SK-N-SH treated with all-trans-retinoic acid at 6 μM for 48 hours (cell line): ENCODE data around the gene ELMO1.

ENCODE experiments used
- ARNTL ChIP-seq: fragments of 450-650 bp; formaldehyde crosslinking; IDR thresholded peaks from 2 replicates; pipeline ENCODE4 v1.5.0; 2020; ENCODE audit warnings: low read depth, mild to moderate bottlenecking, moderate library complexity, borderline replicate concordance
- BACH2 ChIP-seq: fragments of 250-450 bp; sonication (Bioruptor Pico); IDR thresholded peaks from 2 replicates; pipeline ENCODE4 v1.9.0; 2021; ENCODE audit warnings: mild to moderate bottlenecking, borderline replicate concordance
- ISL1 ChIP-seq: fragments of 250-450 bp; sonication (Bioruptor Pico); IDR thresholded peaks from 2 replicates; pipeline ENCODE4 v2.1.2; 2022; ENCODE audit warnings: mild to moderate bottlenecking, moderate library complexity
- TOX ChIP-seq: fragments of 250-450 bp; sonication (Bioruptor Pico); IDR thresholded peaks from 2 replicates; pipeline ENCODE4 v1.8.0; 2021; ENCODE audit warnings: mild to moderate bottlenecking, moderate library complexity, borderline replicate concordance
- ZC3H10 ChIP-seq: fragments of 250-450 bp; sonication (Bioruptor Pico); IDR thresholded peaks from 2 replicates; pipeline ENCODE4 v1.5.1; 2021; ENCODE audit warnings: mild to moderate bottlenecking, moderate library complexity
- ZFP3 ChIP-seq: fragments of 250-450 bp; sonication (Bioruptor Pico); IDR thresholded peaks from 2 replicates; pipeline ENCODE4 v1.5.0; 2020; ENCODE audit warnings: mild to moderate bottlenecking, moderate library complexity
- ZFP30 ChIP-seq: fragments of 450-650 bp; formaldehyde crosslinking; IDR thresholded peaks from 2 replicates; pipeline ENCODE4 v1.5.0; 2022; ENCODE audit warnings: mild to moderate bottlenecking, moderate library complexity
- ZNF565 ChIP-seq: fragments of 450-650 bp; formaldehyde crosslinking; conservative IDR thresholded peaks from 2 replicates; pipeline ENCODE4 v1.5.0; 2020; ENCODE audit warnings: low read depth, mild to moderate bottlenecking, moderate library complexity
- ZNF8 ChIP-seq: fragments of 450-650 bp; formaldehyde crosslinking; IDR thresholded peaks from 2 replicates; pipeline ENCODE4 v1.5.0; 2020; ENCODE audit warnings: mild to moderate bottlenecking, moderate library complexity
- TF ChIP-seq, protein P1 (sequence below): fragments of 250-450 bp; sonication (Bioruptor Pico); IDR thresholded peaks from 2 replicates; pipeline ENCODE4 v1.5.1; 2021; ENCODE audit warnings: mild to moderate bottlenecking, moderate library complexity
- TF ChIP-seq, protein P2 (sequence below): fragments of 250-450 bp; sonication (Bioruptor Pico); IDR thresholded peaks from 2 replicates; pipeline ENCODE4 v1.8.0; 2020; ENCODE audit warnings: mild to moderate bottlenecking, moderate library complexity, borderline replicate concordance
- TF ChIP-seq, protein P3 (sequence below): fragments of 250-450 bp; sonication (Bioruptor Pico); IDR thresholded peaks from 2 replicates; pipeline ENCODE4 v1.5.1; 2020; ENCODE audit warnings: low read depth, mild to moderate bottlenecking, moderate library complexity

DNA sequence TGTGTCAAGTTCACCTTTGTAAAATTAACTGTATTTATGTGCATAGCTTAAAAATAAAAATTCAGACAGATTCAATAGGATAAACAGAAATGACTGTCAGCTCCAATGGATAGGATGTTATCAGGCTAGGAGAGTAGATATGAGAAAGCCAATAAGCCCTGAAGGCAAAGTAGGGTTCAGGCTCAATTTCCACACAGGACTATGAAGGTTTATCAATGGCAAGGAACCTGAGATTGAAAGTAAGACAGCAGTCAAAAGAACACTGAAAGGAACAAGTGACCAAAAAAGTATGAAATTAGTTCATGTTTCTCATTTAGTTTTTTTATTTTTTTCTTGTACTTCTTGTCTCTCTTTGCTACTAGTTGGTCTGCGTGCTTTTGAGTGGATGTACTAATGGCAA is 121.4 kb downstream of the ELMO1 start:
- TF ChIP-seq, protein P1, sequence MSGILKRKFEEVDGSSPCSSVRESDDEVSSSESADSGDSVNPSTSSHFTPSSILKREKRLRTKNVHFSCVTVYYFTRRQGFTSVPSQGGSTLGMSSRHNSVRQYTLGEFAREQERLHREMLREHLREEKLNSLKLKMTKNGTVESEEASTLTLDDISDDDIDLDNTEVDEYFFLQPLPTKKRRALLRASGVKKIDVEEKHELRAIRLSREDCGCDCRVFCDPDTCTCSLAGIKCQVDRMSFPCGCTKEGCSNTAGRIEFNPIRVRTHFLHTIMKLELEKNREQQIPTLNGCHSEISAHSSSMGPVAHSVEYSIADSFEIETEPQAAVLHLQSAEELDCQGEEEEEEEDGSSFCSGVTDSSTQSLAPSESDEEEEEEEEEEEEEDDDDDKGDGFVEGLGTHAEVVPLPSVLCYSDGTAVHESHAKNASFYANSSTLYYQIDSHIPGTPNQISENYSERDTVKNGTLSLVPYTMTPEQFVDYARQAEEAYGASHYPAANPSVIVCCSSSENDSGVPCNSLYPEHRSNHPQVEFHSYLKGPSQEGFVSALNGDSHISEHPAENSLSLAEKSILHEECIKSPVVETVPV (CRISPR knock-in tag) = no peak
- TF ChIP-seq, protein P2, sequence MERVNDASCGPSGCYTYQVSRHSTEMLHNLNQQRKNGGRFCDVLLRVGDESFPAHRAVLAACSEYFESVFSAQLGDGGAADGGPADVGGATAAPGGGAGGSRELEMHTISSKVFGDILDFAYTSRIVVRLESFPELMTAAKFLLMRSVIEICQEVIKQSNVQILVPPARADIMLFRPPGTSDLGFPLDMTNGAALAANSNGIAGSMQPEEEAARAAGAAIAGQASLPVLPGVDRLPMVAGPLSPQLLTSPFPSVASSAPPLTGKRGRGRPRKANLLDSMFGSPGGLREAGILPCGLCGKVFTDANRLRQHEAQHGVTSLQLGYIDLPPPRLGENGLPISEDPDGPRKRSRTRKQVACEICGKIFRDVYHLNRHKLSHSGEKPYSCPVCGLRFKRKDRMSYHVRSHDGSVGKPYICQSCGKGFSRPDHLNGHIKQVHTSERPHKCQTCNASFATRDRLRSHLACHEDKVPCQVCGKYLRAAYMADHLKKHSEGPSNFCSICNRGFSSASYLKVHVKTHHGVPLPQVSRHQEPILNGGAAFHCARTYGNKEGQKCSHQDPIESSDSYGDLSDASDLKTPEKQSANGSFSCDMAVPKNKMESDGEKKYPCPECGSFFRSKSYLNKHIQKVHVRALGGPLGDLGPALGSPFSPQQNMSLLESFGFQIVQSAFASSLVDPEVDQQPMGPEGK (CRISPR knock-in tag) = no peak
- no peak for TF ChIP-seq ZC3H10 (CRISPR knock-in tag)
- TF ChIP-seq ZNF565 (CRISPR knock-in tag) = no peak
- TF ChIP-seq ARNTL = no peak
- no peak for TF ChIP-seq ZFP3
- no peak for TF ChIP-seq ZNF8
- TF ChIP-seq ISL1 (CRISPR knock-in tag) = no peak
- TF ChIP-seq, protein P3, sequence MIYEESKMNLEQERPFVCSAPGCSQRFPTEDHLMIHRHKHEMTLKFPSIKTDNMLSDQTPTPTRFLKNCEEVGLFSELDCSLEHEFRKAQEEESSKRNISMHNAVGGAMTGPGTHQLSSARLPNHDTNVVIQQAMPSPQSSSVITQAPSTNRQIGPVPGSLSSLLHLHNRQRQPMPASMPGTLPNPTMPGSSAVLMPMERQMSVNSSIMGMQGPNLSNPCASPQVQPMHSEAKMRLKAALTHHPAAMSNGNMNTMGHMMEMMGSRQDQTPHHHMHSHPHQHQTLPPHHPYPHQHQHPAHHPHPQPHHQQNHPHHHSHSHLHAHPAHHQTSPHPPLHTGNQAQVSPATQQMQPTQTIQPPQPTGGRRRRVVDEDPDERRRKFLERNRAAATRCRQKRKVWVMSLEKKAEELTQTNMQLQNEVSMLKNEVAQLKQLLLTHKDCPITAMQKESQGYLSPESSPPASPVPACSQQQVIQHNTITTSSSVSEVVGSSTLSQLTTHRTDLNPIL (CRISPR knock-in tag) = no peak
- TF ChIP-seq BACH2 (CRISPR knock-in tag) = no peak
- no peak for TF ChIP-seq TOX
- no peak for TF ChIP-seq ZFP30
